ENCODE measurements around the gene FBXL16. TPM values are rescaled to one million over a fixed set of nuclear protein-coding genes. Genes with fewer than 3 reads are reported as not detected.
A peak's percentile ranks its signal among the peaks of the same experiment; 100 is the strongest.

The FBXL16 gene
- total and polyA plus RNA-seq, 9 of the 15 experiments (the other 6 are each of a cell fraction or from before 2014, with no cell fraction given) = 0.21 to 8.2 (median 1.7) TPM

GRCh38 chr16:720990-721764 is 15.6 kb upstream of the FBXL16 start, which contains the start of gene ANTKMT (continued):
- TF ChIP-seq UBTF (IDR thresholded peaks at IDR 0.05; ENCODE audit: borderline replicate concordance in 1 of 2, low read depth in 2 of 2, low read length in 2 of 2) = peak; percentile 64 to 93
- TF ChIP-seq ZNF77 (CRISPR knock-in tag; IDR thresholded peaks at IDR 0.05) = no peak
- TF ChIP-seq ZNF408 (CRISPR knock-in tag; IDR thresholded peaks at IDR 0.05; ENCODE audit: low read depth) = no peak
- TF ChIP-seq RNF219 (CRISPR knock-in tag; IDR thresholded peaks at IDR 0.05) = no peak
- TF ChIP-seq PHB (CRISPR knock-in tag; IDR thresholded peaks at IDR 0.05) = no peak
- TF ChIP-seq NCOA6 (IDR thresholded peaks at IDR 0.05) = no peak
- no peak for TF ChIP-seq ZNF3 (CRISPR knock-in tag; IDR thresholded peaks at IDR 0.05)
- no peak for TF ChIP-seq XRCC4 (IDR thresholded peaks at IDR 0.05; ENCODE audit: extremely low read depth, insufficient read depth, insufficient read length)
- TF ChIP-seq CCAR2 (IDR thresholded peaks at IDR 0.05; ENCODE audit: low read depth, low read length) = no peak
- no peak for TF ChIP-seq FOXM1 (IDR thresholded peaks at IDR 0.05; ENCODE audit: low read depth)
- TF ChIP-seq FOXM1 (CRISPR knock-in tag; IDR thresholded peaks at IDR 0.05; ENCODE audit: low read depth) = no peak; the same call in 1 of the 2 replicates
- TF ChIP-seq BACH1 (tag; IDR thresholded peaks at IDR 0.05) = no peak
- TF ChIP-seq TFE3 (CRISPR knock-in tag; IDR thresholded peaks at IDR 0.05) = no peak
- no peak for TF ChIP-seq SMARCB1 (IDR thresholded peaks at IDR 0.05; ENCODE audit: insufficient read length, low read depth)
- no peak for TF ChIP-seq ZNF311 (CRISPR knock-in tag; IDR thresholded peaks at IDR 0.05)
- TF ChIP-seq ZBTB2 (IDR thresholded peaks at IDR 0.05) = no peak
- no peak; the same call in 1 of the 2 replicates for TF ChIP-seq ZFP91 (CRISPR knock-in tag; IDR thresholded peaks at IDR 0.05)
- no peak; the same call in 1 of the 2 replicates for TF ChIP-seq EP400 (IDR thresholded peaks at IDR 0.05)

Data from K562 (cell line).